HepG2 (cell line): ENCODE data around the gene PPP1R15B. TPM values are rescaled to one million over a fixed set of nuclear protein-coding genes. Genes with fewer than 3 reads are reported as not detected.
A peak's percentile ranks its signal among the peaks of the same experiment; 100 is the strongest.

ENCODE experiments used
- ARHGAP35 ChIP-seq: sonication (generic); formaldehyde crosslinking; IDR thresholded peaks from 2 replicates; pipeline ENCODE4 v1.9.0; 2022; ENCODE audit warnings: mild to moderate bottlenecking, inconsistent platforms, moderate library complexity, missing genetic modification reagents, borderline replicate concordance
- ARID3A ChIP-seq: IDR thresholded peaks from 2 replicates; pipeline ENCODE4 v1.6.1; 2012; ENCODE audit warnings: low read depth, low read length, improper control_type of control experiment
- CBX2 ChIP-seq, 2 experiments: fragments of 200-600 bp in 1 of 2; sonication (generic); formaldehyde crosslinking in 1 of 2; IDR thresholded peaks; 2 replicates each; pipeline versions ENCODE4 v1.7.0 to v1.8.1; 2018 to 2022; ENCODE audit warnings: low read depth in 2 of 2, low read length in 1 of 2, mild to moderate bottlenecking in 1 of 2, missing genetic modification reagents in 1 of 2
- HDAC2 ChIP-seq: sonication (generic); formaldehyde crosslinking; IDR thresholded peaks from 2 replicates; pipeline ENCODE4 v1.4.0; 2020; ENCODE audit warnings: missing genetic modification reagents
- NFIB ChIP-seq: sonication (generic); formaldehyde crosslinking; IDR thresholded peaks from 2 replicates; pipeline ENCODE4 v1.9.0; 2021; ENCODE audit warnings: missing genetic modification reagents, mild to moderate bottlenecking, borderline replicate concordance
- NPAS2 ChIP-seq: sonication (generic); formaldehyde crosslinking; IDR thresholded peaks from 2 replicates; pipeline ENCODE4 v1.8.0; 2022; ENCODE audit warnings: mild to moderate bottlenecking, missing genetic modification reagents, borderline replicate concordance
- PRDM4 ChIP-seq: sonication (generic); formaldehyde crosslinking; IDR thresholded peaks from 2 replicates; pipeline ENCODE4 v1.9.0; 2021; ENCODE audit warnings: missing genetic modification reagents, borderline replicate concordance
- TRIM24 ChIP-seq: sonication (generic); formaldehyde crosslinking; IDR thresholded peaks from 2 replicates; pipeline ENCODE4 v1.8.0; 2022; ENCODE audit warnings: mild to moderate bottlenecking, missing genetic modification reagents
- ZNF646 ChIP-seq: sonication (generic); formaldehyde crosslinking; IDR thresholded peaks from 2 replicates; pipeline ENCODE4 v1.9.0; 2021; ENCODE audit warnings: mild to moderate bottlenecking, missing genetic modification reagents
- ZNF878 ChIP-seq: sonication (generic); formaldehyde crosslinking; IDR thresholded peaks from 2 replicates; pipeline ENCODE4 v1.8.1; 2023; ENCODE audit warnings: mild to moderate bottlenecking, missing genetic modification reagents, moderate library complexity
- polyA plus RNA-seq, 8 experiments: library from polyadenylated mRNA; depleted of rRNA in 3 of 8; stranded (reverse) in 7 of 8; unstranded in 1 of 8; fragments of >200 nt; fragmentation: Illumina TruSeq in 4 of 8; extraction: Trizol in 4 of 8; gene quantifications; 2 replicates each; pipeline versions ENCODE4 v1.2.1 to v1.2.3, GENCODE V29; 2011 to 2016; ENCODE audit warnings: low read depth in 4 of 8, missing spikeins in 1 of 8, mixed read lengths in 1 of 8; ENCODE audit not compliant: insufficient read depth in 1 of 8
- total RNA-seq, 5 experiments: library from RNA; depleted of rRNA; stranded (reverse); fragments of >200 nt; fragmentation: Illumina TruSeq; extraction: Trizol; gene quantifications; 2 replicates each; pipeline ENCODE4 v1.2.3, GENCODE V29; 2016; ENCODE audit warnings: low read depth in 1 of 5
- TF ChIP-seq, protein P1 (sequence below): sonication (generic); formaldehyde crosslinking; IDR thresholded peaks from 2 replicates; pipeline ENCODE4 v1.5.1; 2020; ENCODE audit warnings: missing genetic modification reagents, mild to moderate bottlenecking, borderline replicate concordance
- TF ChIP-seq, protein P2 (sequence below): IDR thresholded peaks from 2 replicates; pipeline ENCODE4 v1.6.1; 2016; ENCODE audit warnings: missing biosample characterization, missing genetic modification reagents, low read depth
- TF ChIP-seq, protein P3 (sequence below): sonication (generic); formaldehyde crosslinking; IDR thresholded peaks from 2 replicates; pipeline ENCODE4 v1.4.0; 2020; ENCODE audit warnings: mild to moderate bottlenecking, missing genetic modification reagents

PPP1R15B gene
- total and polyA plus RNA-seq, 2 of the 13 experiments (the other 11 are each of a cell fraction or from before 2014, with no cell fraction given): 13.4 to 23.8 TPM

GRCh38 chr1:204404629-204405028, 7.0 kb downstream of the PPP1R15B start (continued):
- TF ChIP-seq ZNF646: no peak
- TF ChIP-seq, protein P1, sequence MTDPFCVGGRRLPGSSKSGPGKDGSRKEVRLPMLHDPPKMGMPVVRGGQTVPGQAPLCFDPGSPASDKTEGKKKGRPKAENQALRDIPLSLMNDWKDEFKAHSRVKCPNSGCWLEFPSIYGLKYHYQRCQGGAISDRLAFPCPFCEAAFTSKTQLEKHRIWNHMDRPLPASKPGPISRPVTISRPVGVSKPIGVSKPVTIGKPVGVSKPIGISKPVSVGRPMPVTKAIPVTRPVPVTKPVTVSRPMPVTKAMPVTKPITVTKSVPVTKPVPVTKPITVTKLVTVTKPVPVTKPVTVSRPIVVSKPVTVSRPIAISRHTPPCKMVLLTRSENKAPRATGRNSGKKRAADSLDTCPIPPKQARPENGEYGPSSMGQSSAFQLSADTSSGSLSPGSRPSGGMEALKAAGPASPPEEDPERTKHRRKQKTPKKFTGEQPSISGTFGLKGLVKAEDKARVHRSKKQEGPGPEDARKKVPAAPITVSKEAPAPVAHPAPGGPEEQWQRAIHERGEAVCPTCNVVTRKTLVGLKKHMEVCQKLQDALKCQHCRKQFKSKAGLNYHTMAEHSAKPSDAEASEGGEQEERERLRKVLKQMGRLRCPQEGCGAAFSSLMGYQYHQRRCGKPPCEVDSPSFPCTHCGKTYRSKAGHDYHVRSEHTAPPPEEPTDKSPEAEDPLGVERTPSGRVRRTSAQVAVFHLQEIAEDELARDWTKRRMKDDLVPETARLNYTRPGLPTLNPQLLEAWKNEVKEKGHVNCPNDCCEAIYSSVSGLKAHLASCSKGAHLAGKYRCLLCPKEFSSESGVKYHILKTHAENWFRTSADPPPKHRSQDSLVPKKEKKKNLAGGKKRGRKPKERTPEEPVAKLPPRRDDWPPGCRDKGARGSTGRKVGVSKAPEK: no peak
- TF ChIP-seq NPAS2 (CRISPR knock-in tag): no peak
- TF ChIP-seq HDAC2 (CRISPR knock-in tag): no peak
- no peak for TF ChIP-seq ZNF878
- TF ChIP-seq ARID3A: 0 out of 2 replicates have a peak, but pooled peaks have one; percentile 37
- TF ChIP-seq CBX2 (IDR thresholded peaks at IDR 0.05; ENCODE audit: low read depth, low read length): no peak
- TF ChIP-seq CBX2 (CRISPR knock-in tag; IDR thresholded peaks at IDR 0.05; ENCODE audit: low read depth): no peak
- TF ChIP-seq, protein P2, sequence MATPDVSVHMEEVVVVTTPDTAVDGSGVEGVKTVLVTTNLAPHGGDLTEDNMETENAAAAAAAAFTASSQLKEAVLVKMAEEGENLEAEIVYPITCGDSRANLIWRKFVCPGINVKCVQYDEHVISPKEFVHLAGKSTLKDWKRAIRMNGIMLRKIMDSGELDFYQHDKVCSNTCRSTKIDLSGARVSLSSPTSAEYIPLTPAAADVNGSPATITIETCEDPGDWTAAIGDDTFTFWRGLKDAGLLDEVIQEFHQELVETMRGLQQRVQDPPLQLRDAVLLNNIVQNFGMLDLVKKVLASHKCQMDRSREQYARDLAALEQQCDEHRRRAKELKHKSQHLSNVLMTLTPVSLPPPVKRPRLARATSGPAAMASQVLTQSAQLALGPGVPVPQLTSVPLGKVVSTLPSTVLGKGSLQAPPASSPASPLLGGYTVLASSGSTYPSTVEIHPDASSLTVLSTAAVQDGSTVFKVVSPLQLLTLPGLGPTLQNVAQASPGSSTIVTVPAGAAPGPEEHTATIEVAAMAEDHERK (CRISPR knock-in tag): no peak
- TF ChIP-seq, protein P3, sequence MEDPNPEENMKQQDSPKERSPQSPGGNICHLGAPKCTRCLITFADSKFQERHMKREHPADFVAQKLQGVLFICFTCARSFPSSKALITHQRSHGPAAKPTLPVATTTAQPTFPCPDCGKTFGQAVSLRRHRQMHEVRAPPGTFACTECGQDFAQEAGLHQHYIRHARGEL (CRISPR knock-in tag): no peak
- no peak for TF ChIP-seq ARHGAP35 (CRISPR knock-in tag)
- TF ChIP-seq NFIB: no peak
- TF ChIP-seq PRDM4 (CRISPR knock-in tag): no peak
- no peak for TF ChIP-seq TRIM24
